Natural killer cell treated with Interleukin-12 subunit alpha and Interleukin-12 subunit beta and Interleukin-15 and Interleukin-18, amount 100 ng/mL, for 72 hours (primary cell): ENCODE data around the gene EXOC3L2. TPM values are rescaled to one million over a fixed set of nuclear protein-coding genes. Genes with fewer than 3 reads are reported as not detected.
"Not testable (repeated sequence)": the region's sequence is repeated elsewhere in the genome, so short reads cannot be mapped to it uniquely, and the experiment has no call there.

Experiments
- ATAC-seq, 2 donors: fragments of 150-1000 bp; cut with Tn5 transposase in 1 of 2; sonication (Bioruptor Pico), chemical (Tn5 transposase) in 1 of 2; 2 replicates each; pipeline ENCODE4 v1.10.0; 2021
- DNase-seq: peaks from one replicate; pipeline ENCODE4 v3.0.0; 2022; ENCODE audit warnings: low spot score
- H3K27ac Mint-ChIP-seq, 2 donors: 1 replicate in 1 of 2; 2 replicates in 1 of 2; pipeline ENCODE4 v1.8.0; 2022; ENCODE audit warnings: mixed read lengths in 2 of 2, mild to moderate bottlenecking in 1 of 2, moderate library complexity in 1 of 2
- H3K27me3 Mint-ChIP-seq, 2 donors: 1 replicate in 1 of 2; 2 replicates in 1 of 2; pipeline ENCODE4 v1.8.0; 2022; ENCODE audit warnings: mixed read lengths in 2 of 2
- H3K36me3 Mint-ChIP-seq: one replicate; pipeline ENCODE4 v1.8.0; 2022; ENCODE audit warnings: mixed read lengths
- H3K4me1 Mint-ChIP-seq, 2 donors: 1 replicate in 1 of 2; 2 replicates in 1 of 2; pipeline ENCODE4 v1.8.0; 2022; ENCODE audit warnings: low read depth in 2 of 2, mixed read lengths in 2 of 2, mild to moderate bottlenecking in 1 of 2
- H3K4me3 Mint-ChIP-seq: one replicate; pipeline ENCODE4 v1.8.0; 2022; ENCODE audit warnings: mixed read lengths
- H3K9me3 Mint-ChIP-seq: 2 replicates; pipeline ENCODE4 v1.8.0; 2022; ENCODE audit warnings: mixed read lengths
- total RNA-seq, 2 donors: library from RNA; stranded (reverse); gene quantifications; one replicate each; pipeline ENCODE4 v1.2.3, GENCODE V29; 2022

Gene EXOC3L2
- total RNA-seq, 2 donors from 2014 or later, result not detected

DNA sequence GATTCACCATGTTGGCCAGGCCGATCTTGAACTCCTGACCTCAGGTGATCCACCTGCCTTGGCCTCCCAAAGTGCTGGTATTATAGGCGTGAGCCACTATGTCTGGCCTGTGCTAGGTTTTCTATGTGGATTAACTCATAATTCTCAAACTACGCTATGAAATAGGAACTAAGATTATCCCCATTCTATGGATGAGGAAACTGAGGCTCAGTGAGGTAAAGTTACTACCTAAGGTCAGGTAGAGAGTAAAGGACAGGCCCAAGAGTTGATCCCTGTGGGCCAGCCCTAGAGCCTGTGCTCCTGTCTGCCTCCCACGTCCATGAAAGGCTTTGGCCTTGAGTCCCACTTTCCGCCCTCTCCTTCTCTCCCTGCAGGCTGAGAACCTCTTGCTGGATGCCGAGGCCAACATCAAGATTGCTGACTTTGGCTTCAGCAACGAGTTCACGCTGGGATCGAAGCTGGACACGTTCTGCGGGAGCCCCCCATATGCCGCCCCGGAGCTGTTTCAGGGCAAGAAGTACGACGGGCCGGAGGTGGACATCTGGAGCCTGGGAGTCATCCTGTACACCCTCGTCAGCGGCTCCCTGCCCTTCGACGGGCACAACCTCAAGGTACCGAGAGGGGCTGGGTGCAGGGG, 26.0 kb upstream of the EXOC3L2 start:
- Mint-ChIP-seq H3K27me3 (no peaks in the 10 kb centered on the region), H3K4me3 (no peak overlapping the region), H3K9me3 (no peaks in the 10 kb centered on the region), H3K27ac (no peak overlapping the region), H3K4me1 (peaks cover 0 to 3% of the 10 kb centered on the region in 2 donors), H3K36me3 (no peaks in the 10 kb centered on the region)
- no peak for DNase-seq
- ATAC-seq, result no peak

- ATAC-seq, DNase-seq, H3K27ac Mint-ChIP-seq, H3K4me3 Mint-ChIP-seq, H3K4me1 Mint-ChIP-seq, H3K9me3 Mint-ChIP-seq, H3K27me3 Mint-ChIP-seq, H3K36me3 Mint-ChIP-seq: not testable (repeated sequence)
Measured at GRCh38 chr19:45269939-45270338, 24.7 kb upstream of the EXOC3L2 start.

DNA sequence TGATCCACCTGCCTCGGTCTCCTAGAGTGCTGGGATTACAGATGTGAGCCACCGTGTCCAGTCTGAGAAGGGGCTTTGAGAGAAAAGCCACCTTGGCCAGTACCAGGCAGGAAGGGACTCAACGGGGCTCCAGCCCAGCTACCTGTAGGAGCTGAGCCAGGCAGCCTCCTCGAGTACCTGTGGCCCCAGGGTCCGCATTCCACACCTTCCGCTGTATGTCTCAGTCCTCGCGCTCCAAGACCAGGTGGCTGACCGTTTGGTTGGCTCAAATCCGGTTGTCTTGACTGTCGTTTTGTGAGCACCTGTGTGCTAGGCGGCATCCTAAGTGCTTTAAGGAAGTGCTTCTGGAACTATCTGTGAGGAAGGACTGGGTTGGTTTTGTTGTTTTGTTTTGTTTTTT, 22.1 kb upstream of the EXOC3L2 start:
- Mint-ChIP-seq H3K36me3 (no peaks in the 10 kb centered on the region), H3K9me3 (no peaks in the 10 kb centered on the region), H3K27me3 (no peaks in the 10 kb centered on the region), H3K4me1 (peaks cover 0 to 7% of the 10 kb centered on the region in 2 donors), H3K4me3 (no peak overlapping the region), H3K27ac (no peak overlapping the region)
- no peak for DNase-seq
- ATAC-seq, result no peak

- no peak overlapping the region for H3K4me3 Mint-ChIP-seq
- DNase-seq, result no peak
- ATAC-seq, result peak in 1 of 2 donors; percentile 27
- H3K27me3 Mint-ChIP-seq, result no peaks in the 10 kb centered on the region
- no peaks in the 10 kb centered on the region for H3K9me3 Mint-ChIP-seq
- peaks cover 0 to 7% of the 10 kb centered on the region in 2 donors for H3K4me1 Mint-ChIP-seq
- H3K36me3 Mint-ChIP-seq, result no peaks in the 10 kb centered on the region
- H3K27ac Mint-ChIP-seq, result no peak overlapping the region
Measured at GRCh38 chr19:45265375-45265774, 20.2 kb upstream of the EXOC3L2 start.

- DNase-seq, result no peak
- Mint-ChIP-seq H3K4me1 (peaks cover 0 to 7% of the 10 kb centered on the region in 2 donors), H3K27ac (no peak overlapping the region)
Measured at GRCh38 chr19:45264781-45265317, 19.6 kb upstream of the EXOC3L2 start.

GRCh38 chr19:45263013-45263412, 17.8 kb upstream of the EXOC3L2 start:
- Mint-ChIP-seq H3K4me3 (no peak overlapping the region), H3K9me3 (no peaks in the 10 kb centered on the region), H3K27me3 (no peaks in the 10 kb centered on the region), H3K27ac (no peak overlapping the region), H3K36me3 (no peaks in the 10 kb centered on the region), H3K4me1 (peaks cover 0 to 7% of the 10 kb centered on the region in 2 donors)
- DNase-seq (no peak), ATAC-seq (no peak)

More at GRCh38 chr19:45264781-45265317, 19.6 kb upstream of the EXOC3L2 start:
- Mint-ChIP-seq H3K36me3 (no peaks in the 10 kb centered on the region), H3K4me3 (no peak overlapping the region), H3K27me3 (no peaks in the 10 kb centered on the region), H3K9me3 (no peaks in the 10 kb centered on the region)
- ATAC-seq, result peak in 1 of 2 donors; percentile 38

GRCh38 chr19:45262570-45262969, 17.4 kb upstream of the EXOC3L2 start:
- no peaks in the 10 kb centered on the region for H3K36me3 Mint-ChIP-seq
- DNase-seq (no peak), ATAC-seq (no peak)
- no peaks in the 10 kb centered on the region for H3K9me3 Mint-ChIP-seq
- no peaks in the 10 kb centered on the region for H3K27me3 Mint-ChIP-seq
- no peak overlapping the region for H3K4me3 Mint-ChIP-seq
- peaks cover 0 to 7% of the 10 kb centered on the region in 2 donors for H3K4me1 Mint-ChIP-seq
- no peak overlapping the region for H3K27ac Mint-ChIP-seq

DNA sequence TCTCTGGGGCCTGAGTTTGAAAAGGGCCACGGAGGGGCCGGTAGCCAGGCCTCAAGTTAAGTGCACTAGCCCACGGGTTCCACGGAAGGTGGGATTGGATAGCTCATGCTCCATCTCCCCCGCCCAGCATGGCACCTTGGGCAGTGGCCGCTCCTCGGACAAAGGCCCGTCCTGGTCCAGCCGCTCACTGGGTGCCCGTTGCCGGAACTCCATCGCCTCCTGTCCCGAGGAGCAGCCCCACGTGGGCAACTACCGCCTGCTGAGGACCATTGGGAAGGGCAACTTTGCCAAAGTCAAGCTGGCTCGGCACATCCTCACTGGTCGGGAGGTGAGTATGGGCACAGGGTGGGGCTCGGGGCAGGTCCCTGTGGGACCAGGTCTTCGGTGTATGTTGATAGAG, 13.7 kb upstream of the EXOC3L2 start:
- peaks cover 8 to 15% of the 10 kb centered on the region in 2 donors for H3K4me1 Mint-ChIP-seq
- no peak for DNase-seq
- no peaks in the 10 kb centered on the region for H3K36me3 Mint-ChIP-seq
- no peak overlapping the region for H3K27ac Mint-ChIP-seq
- no peak overlapping the region for H3K4me3 Mint-ChIP-seq
- no peaks in the 10 kb centered on the region for H3K27me3 Mint-ChIP-seq
- no peak for ATAC-seq
- no peaks in the 10 kb centered on the region for H3K9me3 Mint-ChIP-seq

DNA sequence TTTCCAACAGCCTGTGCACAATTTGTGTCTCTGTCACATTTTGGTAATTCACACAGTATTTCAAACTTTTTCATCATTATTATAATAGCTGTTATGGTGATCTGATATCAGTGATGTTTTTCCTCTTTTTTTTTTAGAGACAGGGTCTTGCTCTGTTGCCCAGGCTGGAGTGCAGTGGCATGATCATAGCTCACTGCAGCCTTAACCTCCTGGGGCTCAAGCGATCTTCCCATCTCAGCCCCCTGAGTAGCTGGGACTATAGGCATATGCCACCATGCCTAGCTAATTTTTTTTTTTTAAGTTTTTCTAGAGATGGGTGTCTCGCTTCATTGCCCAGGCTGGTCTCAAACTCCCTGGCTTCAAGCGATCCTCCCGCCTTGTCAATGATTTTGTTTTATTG, 11.6 kb upstream of the EXOC3L2 start:
- no peak overlapping the region for H3K4me3 Mint-ChIP-seq
- H3K27ac Mint-ChIP-seq, result no peak overlapping the region
- DNase-seq (no peak), ATAC-seq (no peak)
- H3K36me3 Mint-ChIP-seq, result no peaks in the 10 kb centered on the region
- no peaks in the 10 kb centered on the region for H3K27me3 Mint-ChIP-seq
- H3K9me3 Mint-ChIP-seq, result no peaks in the 10 kb centered on the region
- peaks cover 26 to 30% of the 10 kb centered on the region in 2 donors for H3K4me1 Mint-ChIP-seq

DNA sequence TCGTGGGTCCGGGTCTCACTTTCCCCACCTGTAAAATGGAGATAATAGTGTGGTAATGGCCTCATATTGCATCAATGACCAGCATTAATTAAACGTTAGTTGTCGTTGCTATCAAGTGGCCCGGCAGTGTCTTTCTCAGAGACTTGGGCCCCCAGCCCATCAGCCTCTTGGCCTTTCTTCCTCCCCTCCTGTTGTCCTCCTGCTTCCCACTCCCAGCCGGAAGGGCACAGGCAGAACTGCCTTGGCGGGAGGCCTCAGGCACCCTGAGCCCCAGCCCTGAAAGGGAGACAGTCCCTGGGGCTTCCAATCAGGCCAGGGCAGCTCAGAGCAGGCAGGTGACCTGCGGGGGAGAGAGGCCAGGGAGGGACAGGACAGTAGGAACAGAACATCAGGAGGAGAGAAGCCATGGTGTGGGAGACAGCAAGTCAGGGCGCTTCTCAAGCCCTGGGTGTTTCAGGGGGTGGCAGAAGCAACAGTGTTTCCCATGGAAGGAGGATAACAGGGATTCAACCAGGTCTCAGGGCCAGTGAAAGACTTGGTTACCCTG, 10.5 kb upstream of the EXOC3L2 start:
- no peak overlapping the region for H3K4me3 Mint-ChIP-seq
- H3K36me3 Mint-ChIP-seq, result no peaks in the 10 kb centered on the region
- no peak for DNase-seq
- H3K27me3 Mint-ChIP-seq, result no peaks in the 10 kb centered on the region
- peaks cover 30 to 33% of the 10 kb centered on the region in 2 donors for H3K4me1 Mint-ChIP-seq
- no peak overlapping the region for H3K27ac Mint-ChIP-seq
- no peak for ATAC-seq
- no peaks in the 10 kb centered on the region for H3K9me3 Mint-ChIP-seq

GRCh38 chr19:45254044-45254531, 8.9 kb upstream of the EXOC3L2 start:
- no peaks in the 10 kb centered on the region for H3K36me3 Mint-ChIP-seq
- no peaks in the 10 kb centered on the region for H3K27me3 Mint-ChIP-seq
- H3K4me1 Mint-ChIP-seq, result peaks cover 33 to 35% of the 10 kb centered on the region in 2 donors
- peak overlapping the region; percentile 12 to 21 for H3K27ac Mint-ChIP-seq
- DNase-seq, result no peak
- H3K4me3 Mint-ChIP-seq, result peak overlapping the region; percentile 90
- ATAC-seq, result no peak
- no peaks in the 10 kb centered on the region for H3K9me3 Mint-ChIP-seq

GRCh38 chr19:45253396-45254027, 8.3 kb upstream of the EXOC3L2 start:
- Mint-ChIP-seq H3K9me3 (no peaks in the 10 kb centered on the region), H3K4me1 (peaks cover 33 to 35% of the 10 kb centered on the region in 2 donors), H3K36me3 (no peaks in the 10 kb centered on the region), H3K27ac (peak overlapping the region; percentile 69 to 83), H3K27me3 (no peaks in the 10 kb centered on the region), H3K4me3 (peak overlapping the region; percentile 90)
- DNase-seq (no peak), ATAC-seq (no peak)

- ATAC-seq, result peak; percentile 42 to 54
- H3K9me3 Mint-ChIP-seq, result no peaks in the 10 kb centered on the region
- no peaks in the 10 kb centered on the region for H3K36me3 Mint-ChIP-seq
- peak overlapping the region; percentile 90 for H3K4me3 Mint-ChIP-seq
- peak overlapping the region; percentile 69 to 83 for H3K27ac Mint-ChIP-seq
- DNase-seq, result no peak
- peaks cover 33 to 34% of the 10 kb centered on the region in 2 donors for H3K4me1 Mint-ChIP-seq
- H3K27me3 Mint-ChIP-seq, result no peaks in the 10 kb centered on the region
Measured at GRCh38 chr19:45251452-45252354, 6.5 kb upstream of the EXOC3L2 start.
